GM21619 (cell line): Measurements from ENCODE around the gene CCR7.

ENCODE experiments used
- ATAC-seq: cut with Tn5 transposase; IDR thresholded peaks from one replicate; pipeline ENCODE4 v1.9.1; 2021; ENCODE audit not compliant: unreplicated experiment

CCR7 gene

GRCh38 chr17:40564883-40565768 lies at the start of gene CCR7:
Gene CCR7 (minus strand): TSS chr17:40565472. CDS start chr17:40565409, 63 bp downstream.
- no peak for ATAC-seq

GRCh38 chr17:40614431-40615067 lies 49.3 kb upstream of the CCR7 start:
- peak; percentile 5 for ATAC-seq

- ATAC-seq: no peak
These were observed 48.3 kb upstream of the CCR7 start for GRCh38 chr17:40613467-40614154.

GRCh38 chr17:40612599-40613244 lies 47.5 kb upstream of the CCR7 start:
- no peak for ATAC-seq

- no peak for ATAC-seq
These were observed 46.7 kb upstream of the CCR7 start for GRCh38 chr17:40611840-40612474.

- ATAC-seq: no peak
These were observed 45.1 kb upstream of the CCR7 start for GRCh38 chr17:40610359-40610758.

GRCh38 chr17:40608061-40608581 lies 42.8 kb upstream of the CCR7 start:
- no peak for ATAC-seq

GRCh38 chr17:40607641-40608040 lies 42.4 kb upstream of the CCR7 start:
- no peak for ATAC-seq

- ATAC-seq: no peak
These were observed 41.5 kb upstream of the CCR7 start for GRCh38 chr17:40606548-40607353.

GRCh38 chr17:40605306-40605705 lies 40.0 kb upstream of the CCR7 start:
- ATAC-seq: no peak

GRCh38 chr17:40604327-40605080 lies 39.2 kb upstream of the CCR7 start:
- ATAC-seq: no peak

- ATAC-seq: no peak
These were observed 37.5 kb upstream of the CCR7 start for GRCh38 chr17:40602445-40603443.

- ATAC-seq: no peak
These were observed 35.3 kb upstream of the CCR7 start for GRCh38 chr17:40600486-40601046.

- ATAC-seq: no peak
These were observed 34.1 kb upstream of the CCR7 start for GRCh38 chr17:40599468-40599763.

GRCh38 chr17:40598619-40599467 lies 33.6 kb upstream of the CCR7 start:
- ATAC-seq: peak; percentile 67

- no peak for ATAC-seq
These were observed 33.0 kb upstream of the CCR7 start for GRCh38 chr17:40598301-40598618.
